Activated gamma-delta T cell (primary cell): ENCODE measurements around the gene FAM124A.

Source experiments
- DNase-seq: peaks from one replicate; lab custom pipeline; 2025; lab: John Stamatoyannopoulos, UW

The FAM124A gene

GRCh38 chr13:51243227-51243626 lies 21.0 kb downstream of the FAM124A start:
- DNase-seq, result no peak

DNA sequence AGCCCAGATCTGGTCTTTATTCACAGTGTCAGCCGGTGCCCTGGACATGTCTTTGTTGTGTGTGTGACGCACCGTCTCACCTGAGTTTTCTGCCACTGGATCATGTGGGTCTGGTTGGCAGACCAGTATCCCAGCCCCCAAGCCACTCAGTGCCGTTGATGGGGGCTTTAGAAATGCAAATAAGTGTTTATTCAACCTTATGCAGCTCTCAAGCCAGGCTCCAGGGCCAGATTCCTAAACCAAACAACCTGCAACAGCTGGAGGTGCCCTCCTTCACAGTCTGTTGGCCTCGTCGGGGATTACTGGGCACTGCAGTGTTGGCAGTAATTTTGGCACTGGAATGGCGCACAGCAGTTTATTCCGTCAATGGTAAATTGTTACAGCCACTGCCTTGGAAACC lies 21.6 kb downstream of the FAM124A start:
- no peak for DNase-seq

- no peak for DNase-seq
Measured at GRCh38 chr13:51244637-51245405, 22.6 kb downstream of the FAM124A start.

- no peak for DNase-seq
Measured at GRCh38 chr13:51245583-51245982, 23.4 kb downstream of the FAM124A start.

DNA sequence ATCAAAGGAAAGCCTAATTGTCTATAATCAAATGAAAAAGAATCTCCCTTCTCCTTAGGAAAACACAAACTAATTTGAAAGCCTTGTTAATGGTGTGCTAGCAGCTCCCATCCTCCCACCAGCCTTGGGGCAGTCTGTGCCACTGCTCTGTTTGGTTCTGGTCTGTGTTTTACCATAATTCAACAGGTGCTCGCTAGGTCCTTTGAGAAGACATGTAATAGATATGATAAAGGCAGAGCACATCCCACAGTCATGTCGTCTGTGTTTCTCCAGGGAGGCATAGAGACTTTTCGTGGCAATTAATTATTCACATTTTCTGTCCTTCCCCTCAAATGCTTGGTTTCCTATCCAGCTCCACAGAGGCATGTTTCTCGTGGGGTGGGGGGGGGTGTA lies 23.8 kb downstream of the FAM124A start:
- no peak for DNase-seq

DNA sequence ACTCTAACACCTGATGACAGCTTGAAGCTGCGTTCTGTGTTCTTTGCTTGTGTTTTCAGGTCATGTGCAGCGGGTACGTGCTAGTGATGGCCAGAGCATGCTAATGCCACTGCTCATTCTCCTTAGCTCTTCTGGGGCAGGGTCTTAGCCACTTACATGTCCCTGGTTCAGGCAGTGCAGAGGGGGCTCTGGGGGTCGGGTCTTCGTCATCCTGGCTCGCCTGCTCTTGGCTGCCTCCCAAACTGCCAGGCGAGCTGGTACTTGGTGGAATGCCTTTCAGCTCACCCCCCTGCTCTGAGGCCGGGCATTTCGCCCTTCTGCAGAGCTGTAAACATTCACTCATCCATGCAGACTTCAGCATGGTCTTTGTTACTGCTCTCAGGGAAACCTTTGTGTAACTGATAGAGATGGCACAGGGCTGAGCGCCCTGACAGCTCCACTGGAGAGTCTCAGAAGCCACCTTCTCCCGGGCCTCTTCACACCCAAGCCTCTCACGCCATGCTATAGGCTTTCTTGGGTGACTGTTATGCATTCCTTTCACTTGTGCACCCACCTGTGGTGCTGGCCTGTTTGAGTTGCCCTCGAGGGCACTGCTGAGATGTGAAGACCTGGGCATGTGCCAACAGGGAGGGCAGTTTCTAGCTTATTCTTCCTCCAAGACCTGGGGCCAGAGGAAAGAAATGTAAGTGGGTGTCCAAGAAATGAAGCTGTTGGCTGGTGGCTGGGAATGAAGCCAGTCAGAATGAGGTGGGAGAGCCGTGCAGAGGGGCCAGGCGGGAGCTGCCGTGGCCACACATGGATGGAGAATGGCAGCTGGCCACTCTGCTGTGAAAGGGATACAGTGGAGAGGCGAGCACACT lies 24.4 kb downstream of the FAM124A start:
- no peak for DNase-seq

- no peak for DNase-seq
Measured at GRCh38 chr13:51249255-51249654, 27.1 kb downstream of the FAM124A start.

DNA sequence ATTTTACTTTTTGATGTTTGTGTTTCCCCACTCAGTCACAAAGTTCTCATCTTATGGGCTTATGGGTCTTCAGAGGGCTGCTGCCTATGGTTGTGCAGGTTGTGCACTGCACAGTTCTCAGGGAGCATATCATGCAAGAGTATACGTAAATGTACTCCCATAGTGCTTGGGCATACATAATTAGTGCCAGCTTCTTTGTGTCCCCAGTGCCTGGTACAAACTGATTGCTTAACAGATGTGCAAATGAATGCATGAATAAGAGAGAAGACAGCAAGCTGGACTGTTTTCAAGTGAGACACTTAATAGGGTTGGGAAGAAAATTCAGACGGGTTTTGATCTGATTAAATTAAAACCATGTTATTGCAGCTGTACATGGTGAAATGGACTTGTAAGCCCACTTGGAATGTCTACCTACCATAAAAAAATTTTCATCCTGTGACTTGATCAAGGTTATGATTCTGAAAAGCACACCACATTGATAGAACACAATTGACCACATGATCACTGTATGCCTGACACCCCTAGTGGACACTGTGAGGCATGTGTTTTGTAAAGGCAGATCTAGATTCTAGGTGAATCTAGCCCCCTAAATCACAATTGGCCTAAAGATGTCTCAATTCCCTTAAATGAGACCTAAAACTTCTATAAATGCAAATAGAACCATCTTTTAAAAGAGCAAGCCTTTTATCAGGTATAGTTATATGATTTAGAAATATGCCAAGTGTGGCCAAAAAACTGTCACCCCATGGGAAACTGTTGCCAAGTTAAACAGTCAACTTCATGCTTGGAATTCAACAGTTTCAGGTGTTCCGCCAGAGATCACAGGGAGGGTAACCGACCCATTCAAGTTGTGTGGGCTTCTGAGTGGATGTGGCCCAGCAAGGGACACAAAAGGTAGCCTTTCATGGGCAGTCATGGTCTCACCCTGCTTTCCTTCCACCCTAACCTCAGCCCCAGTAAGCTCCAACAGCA lies 27.9 kb downstream of the FAM124A start:
- no peak for DNase-seq

DNA sequence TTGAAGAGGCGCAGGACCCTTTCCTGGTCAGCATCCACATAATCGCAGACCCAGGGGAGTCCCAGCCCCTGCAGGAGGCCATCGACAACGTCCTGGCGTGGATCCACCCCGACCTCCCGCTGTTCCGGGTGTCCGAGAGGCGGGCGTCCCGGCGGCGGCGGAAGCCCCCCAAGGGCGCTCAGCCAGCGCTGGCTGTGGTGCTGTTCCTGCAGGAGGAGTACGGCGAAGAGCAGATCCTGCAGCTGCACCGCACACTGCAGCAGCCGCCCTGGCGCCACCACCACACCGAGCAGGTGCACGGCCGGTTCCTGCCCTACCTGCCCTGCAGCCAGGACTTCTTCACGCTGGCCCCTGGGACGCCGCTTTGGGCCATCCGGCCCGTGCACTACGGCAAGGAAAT lies 29.3 kb downstream of the FAM124A start:
- no peak for DNase-seq

GRCh38 chr13:51252954-51253532 lies 30.8 kb downstream of the FAM124A start:
- DNase-seq, result no peak

GRCh38 chr13:51255556-51255955 lies 33.4 kb downstream of the FAM124A start:
- DNase-seq, result no peak

DNA sequence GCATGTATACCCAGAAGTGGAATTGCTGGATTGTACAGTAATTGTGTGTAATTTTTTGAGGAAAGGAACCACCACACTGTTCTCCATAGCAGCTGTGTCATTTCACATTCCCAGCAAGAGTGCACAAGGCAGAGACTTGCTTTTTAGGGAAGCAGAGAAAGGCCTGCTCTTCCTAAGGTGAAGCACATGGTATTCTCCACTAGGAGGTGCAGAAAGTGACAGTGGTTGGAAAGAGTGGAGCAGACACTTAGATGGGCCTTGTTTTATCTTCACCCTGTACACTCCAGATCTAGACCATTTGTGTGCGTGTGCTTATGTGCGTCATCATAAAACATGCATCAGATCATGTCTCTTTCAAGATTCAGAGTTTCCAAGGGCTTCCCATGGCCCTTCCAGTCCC lies 35.0 kb downstream of the FAM124A start:
- DNase-seq, result no peak

DNA sequence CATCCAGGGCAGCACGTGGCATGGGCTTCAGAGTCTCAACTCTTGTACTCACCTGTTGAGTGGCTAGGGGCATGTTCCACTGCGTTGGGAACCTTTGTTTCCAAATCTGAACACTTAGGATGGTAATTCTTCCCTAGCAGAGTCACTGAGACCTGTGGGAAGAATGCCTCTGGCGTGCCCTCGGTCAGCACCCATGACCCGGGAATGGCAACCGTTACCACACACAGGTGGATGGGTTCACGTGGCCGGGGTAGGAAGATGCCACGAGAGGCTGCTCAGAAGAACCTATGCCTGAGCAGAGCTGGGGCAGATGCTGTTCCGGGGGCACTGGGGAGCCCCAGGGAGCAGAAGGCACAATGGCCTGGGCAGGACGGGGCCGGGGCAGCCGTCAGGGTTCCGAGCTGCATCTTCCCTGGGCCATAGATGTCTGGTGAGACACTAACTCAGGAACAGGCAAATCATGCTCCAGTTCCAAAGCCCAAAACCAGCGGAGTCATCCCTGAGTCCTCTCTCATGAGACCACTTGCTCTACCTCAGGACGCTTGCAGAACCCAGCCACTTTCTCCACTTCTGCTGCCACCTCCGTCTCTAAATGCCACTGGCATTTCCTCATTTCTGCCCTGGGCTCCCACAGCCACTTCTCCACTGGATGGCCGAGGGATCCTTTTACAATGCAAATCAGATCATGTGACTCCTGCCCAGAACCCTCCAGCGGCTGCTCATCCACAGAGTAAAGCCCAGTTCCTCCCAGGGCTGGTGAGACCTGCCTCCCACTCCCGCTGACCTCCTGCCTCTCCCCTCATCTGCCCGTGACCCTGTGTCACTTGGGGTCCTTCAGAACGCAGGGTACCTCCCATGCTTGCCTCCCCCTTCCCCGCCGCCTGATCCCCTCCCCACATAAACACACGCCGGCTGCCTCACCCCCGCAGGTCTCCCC lies 36.7 kb downstream of the FAM124A start:
- DNase-seq, result no peak

- DNase-seq, result no peak
Measured at GRCh38 chr13:51260154-51260553, 38.0 kb downstream of the FAM124A start.

GRCh38 chr13:51261610-51262249 lies 39.5 kb downstream of the FAM124A start:
- DNase-seq, result no peak

DNA sequence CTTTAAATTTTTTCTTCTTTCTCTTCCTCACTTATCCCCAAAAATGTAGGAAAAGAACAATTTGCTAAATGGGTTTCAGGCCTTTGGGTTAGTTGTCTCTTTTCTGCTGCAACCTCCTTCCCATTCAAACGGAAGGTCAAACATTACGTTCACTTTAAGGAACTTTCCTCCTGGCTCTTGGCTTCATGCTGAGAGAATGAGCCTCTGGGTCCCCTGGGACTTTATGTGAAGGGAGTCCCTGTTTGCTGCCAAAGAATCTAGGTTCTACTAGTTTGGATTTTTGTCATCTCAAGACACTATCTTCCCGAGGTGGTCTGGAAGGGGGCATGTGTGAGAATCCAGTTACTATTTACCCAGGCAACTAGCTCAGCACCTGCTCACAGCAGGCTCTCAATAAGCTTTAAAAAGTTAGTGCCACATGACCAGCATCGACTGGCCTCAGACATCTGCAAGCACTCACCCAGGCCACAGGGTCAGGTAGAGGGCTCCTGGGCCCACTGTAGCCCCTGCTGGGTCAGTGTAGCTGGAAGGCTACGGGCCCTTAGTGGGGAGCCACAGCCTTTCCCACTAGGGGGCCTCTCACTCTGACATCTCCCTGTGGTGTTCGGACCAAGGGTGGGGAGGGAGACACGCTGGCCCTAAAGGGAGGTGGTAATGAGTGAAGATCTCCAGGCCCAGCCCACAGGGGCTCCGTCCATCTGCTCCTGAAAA lies 40.5 kb downstream of the FAM124A start:
- DNase-seq, result no peak

- DNase-seq, result no peak
Measured at GRCh38 chr13:51266642-51267041, 44.4 kb downstream of the FAM124A start.

DNA sequence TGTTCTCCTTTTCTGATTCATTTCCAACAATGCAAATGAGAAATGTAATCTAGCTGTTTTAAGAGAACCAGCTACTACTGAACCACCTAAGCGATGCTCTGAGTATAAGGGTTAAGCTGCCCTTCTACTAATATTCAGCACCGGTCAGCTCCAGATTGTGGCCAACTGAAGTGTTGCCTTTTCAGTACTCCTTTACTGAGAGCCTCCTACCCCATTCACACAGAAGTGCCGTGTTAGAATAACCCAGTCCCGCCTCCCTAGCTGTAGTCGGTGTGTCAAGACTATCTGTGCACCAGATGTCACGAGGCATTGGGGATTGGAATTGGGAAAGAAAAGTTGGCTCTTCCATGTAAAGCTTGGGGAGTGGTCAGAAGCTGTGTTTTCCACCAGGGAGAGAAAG lies 45.4 kb downstream of the FAM124A start:
- DNase-seq, result no peak

DNA sequence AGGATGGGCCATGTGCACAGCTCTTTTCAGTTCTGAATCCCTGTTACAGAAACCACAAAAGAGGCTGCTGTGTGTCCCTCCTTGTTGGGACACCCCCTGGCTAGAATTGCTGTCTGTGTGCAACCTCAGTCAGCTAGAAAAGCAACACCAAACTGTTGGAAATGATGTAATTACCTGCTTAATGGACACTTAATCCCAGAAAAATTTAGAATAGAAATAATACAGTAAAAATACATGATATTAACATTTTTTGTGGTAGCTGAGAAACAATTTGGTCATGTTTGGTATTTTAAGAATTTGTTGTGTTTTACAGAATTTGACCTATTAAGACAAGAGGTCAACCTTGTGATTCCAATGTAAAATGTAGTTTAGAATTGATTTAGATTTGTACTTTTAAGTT lies 46.8 kb downstream of the FAM124A start:
- no peak for DNase-seq
